ENCODE results near the gene CTNND1. TPM values are rescaled to one million over a fixed set of nuclear protein-coding genes. Genes with fewer than 3 reads are reported as not detected.

The CTNND1 gene
- total and polyA plus RNA-seq, 9 of the 15 experiments (the other 6 are each of a cell fraction or from before 2014, with no cell fraction given), result 11.1 to 74.0 (median 43.3) TPM

- TF ChIP-seq BRF2 (IDR thresholded peaks at IDR 0.05; ENCODE audit: borderline replicate concordance, insufficient read depth, insufficient read length) (no peak), HNRNPUL1 (IDR thresholded peaks at IDR 0.05; ENCODE audit: low read length) (no peak), BRD4 (IDR thresholded peaks at IDR 0.05) (peak; percentile 74), ZNF445 (CRISPR knock-in tag; IDR thresholded peaks at IDR 0.05; ENCODE audit: low read depth) (no peak), RFX7 (CRISPR knock-in tag; IDR thresholded peaks at IDR 0.05) (no peak), WHSC1 (IDR thresholded peaks at IDR 0.05; ENCODE audit: low read length) (no peak), ZNF655 (CRISPR knock-in tag; IDR thresholded peaks at IDR 0.05) (no peak), DIDO1 (tag; IDR thresholded peaks at IDR 0.05; ENCODE audit: low read depth) (peak; percentile 93), ZNF586 (CRISPR knock-in tag; conservative IDR thresholded peaks at IDR 0.05) (no peak), ZNF133 (CRISPR knock-in tag; IDR thresholded peaks at IDR 0.05) (no peak), E2F3 (CRISPR knock-in tag; IDR thresholded peaks at IDR 0.05) (peak; percentile 74), ZNF239 (CRISPR knock-in tag; IDR thresholded peaks at IDR 0.05) (no peak; the same call in 1 of the 2 replicates), MAFF (IDR thresholded peaks at IDR 0.05; ENCODE audit: low read length) (no peak; the same call in 1 of the 2 replicates), BMI1 (IDR thresholded peaks at IDR 0.05; ENCODE audit: low read length) (no peak), MBD1 (CRISPR knock-in tag; IDR thresholded peaks at IDR 0.05) (no peak), ZKSCAN8 (CRISPR knock-in tag; IDR thresholded peaks at IDR 0.05) (no peak)
These were observed 20.2 kb upstream of the CTNND1 start, which contains the start of gene SELENOH (continued) for GRCh38 chr11:57741132-57742086.

All from K562 (cell line).